DOHH2 (cell line): Measurements from ENCODE around the gene TAGLN2.

Experiments used
- EZH2phosphoT487 ChIP-seq: fragments of 200-600 bp; sonication (generic); IDR thresholded peaks from 2 replicates; pipeline ENCODE4 v1.6.1; 2017; ENCODE audit warnings: borderline replicate concordance, mild to moderate bottlenecking, antibody characterized with exemption, low read length, moderate library complexity, mixed read lengths
- TF ChIP-seq, protein P1 (sequence below): fragments of 200-600 bp; sonication (generic); IDR thresholded peaks from one replicate; pipeline ENCODE4 v1.5.1; 2014; ENCODE audit warnings: antibody characterized with exemption, mild to moderate bottlenecking, low read depth, low read length; ENCODE audit not compliant: poor library complexity, severe bottlenecking

DNA sequence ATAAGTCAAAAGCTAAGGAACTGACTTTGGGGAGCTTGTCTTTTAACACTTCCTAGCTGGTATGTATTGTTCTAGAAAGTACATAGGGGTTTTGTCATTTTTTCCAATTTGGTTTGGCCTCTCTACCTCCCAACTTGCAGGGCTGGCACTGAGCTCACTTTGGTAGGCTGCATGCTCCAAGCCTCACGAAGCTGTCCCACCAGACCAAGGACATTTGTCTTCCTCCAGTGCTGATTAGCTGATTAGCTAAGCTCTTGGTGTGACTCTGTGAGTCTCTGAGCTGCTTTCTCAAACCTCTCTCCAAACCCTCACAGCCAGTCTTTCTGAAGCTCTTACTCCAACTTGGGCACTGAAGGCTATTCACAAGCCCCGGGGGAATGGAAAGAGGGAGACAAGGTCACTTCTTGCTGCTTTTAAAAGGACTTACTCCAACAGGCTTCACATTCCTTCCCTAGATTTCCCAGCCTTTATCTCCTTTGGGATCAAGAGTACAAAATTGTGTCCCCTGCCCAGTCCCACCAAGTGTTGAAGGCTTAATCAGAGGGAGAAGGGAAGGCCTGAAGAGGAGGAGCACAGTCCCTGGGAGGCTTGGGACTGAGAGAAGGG lies 24.4 kb downstream of the TAGLN2 start:
- TF ChIP-seq, protein P1, sequence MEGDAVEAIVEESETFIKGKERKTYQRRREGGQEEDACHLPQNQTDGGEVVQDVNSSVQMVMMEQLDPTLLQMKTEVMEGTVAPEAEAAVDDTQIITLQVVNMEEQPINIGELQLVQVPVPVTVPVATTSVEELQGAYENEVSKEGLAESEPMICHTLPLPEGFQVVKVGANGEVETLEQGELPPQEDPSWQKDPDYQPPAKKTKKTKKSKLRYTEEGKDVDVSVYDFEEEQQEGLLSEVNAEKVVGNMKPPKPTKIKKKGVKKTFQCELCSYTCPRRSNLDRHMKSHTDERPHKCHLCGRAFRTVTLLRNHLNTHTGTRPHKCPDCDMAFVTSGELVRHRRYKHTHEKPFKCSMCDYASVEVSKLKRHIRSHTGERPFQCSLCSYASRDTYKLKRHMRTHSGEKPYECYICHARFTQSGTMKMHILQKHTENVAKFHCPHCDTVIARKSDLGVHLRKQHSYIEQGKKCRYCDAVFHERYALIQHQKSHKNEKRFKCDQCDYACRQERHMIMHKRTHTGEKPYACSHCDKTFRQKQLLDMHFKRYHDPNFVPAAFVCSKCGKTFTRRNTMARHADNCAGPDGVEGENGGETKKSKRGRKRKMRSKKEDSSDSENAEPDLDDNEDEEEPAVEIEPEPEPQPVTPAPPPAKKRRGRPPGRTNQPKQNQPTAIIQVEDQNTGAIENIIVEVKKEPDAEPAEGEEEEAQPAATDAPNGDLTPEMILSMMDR = no peak
- no peak for TF ChIP-seq EZH2phosphoT487
